ACHN (cell line): ENCODE data around the gene CLCA4.

Experiments used
- DNase-seq: peaks from one replicate; pipeline ENCODE4 v3.0.0-alpha.2; 2015
- in situ Hi-C: cut with HindIII; loops from 2 replicates; pipeline ENCODE4 v1.10.0; 2017; ENCODE audit warnings: low sequenced_read_pairs, low pct_ligation_motif_present, low pct_unique_long_range_greater_than_20kb

Gene CLCA4

GRCh38 chr1:86522240-86522639 is 24.6 kb upstream of the CLCA4 start:
- in situ Hi-C loops = no loop called here

DNA sequence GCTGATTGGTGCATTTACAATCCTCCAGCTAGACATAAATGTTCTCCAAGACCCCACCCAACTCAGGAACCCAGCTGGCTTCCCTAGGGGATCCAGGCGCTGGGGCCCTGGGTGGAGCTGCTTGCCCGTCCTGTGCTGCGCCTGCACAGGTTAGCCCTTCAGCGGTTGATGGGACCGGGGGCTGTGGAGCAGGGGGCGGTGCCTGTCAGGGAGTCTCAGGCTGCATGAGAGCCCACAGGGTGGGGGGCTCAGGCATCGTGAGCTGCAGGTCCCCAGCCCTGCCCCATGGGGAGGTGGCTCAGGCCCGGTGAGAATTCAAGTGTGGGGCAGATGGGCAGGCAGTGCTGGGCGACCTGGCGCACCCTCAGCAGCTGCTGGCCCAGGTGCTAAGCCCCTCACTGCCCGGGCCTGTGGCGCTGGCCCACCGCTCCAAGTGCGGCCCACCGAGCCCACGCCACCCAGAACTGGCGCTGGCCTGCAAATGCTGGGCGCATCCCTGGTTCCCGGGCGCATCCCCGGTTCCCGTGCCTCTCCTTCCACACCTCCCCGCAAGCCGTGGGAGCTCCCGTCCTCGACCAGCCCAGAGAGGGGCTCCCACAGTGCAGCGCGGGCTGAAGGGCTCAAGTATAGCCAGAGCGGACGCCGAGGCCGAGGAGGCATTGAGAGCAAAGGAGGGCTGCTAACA is 23.1 kb upstream of the CLCA4 start:
- in situ Hi-C loops = no loop called here

More at GRCh38 chr1:86522240-86522639, 24.6 kb upstream of the CLCA4 start:
- DNase-seq = no peak

GRCh38 chr1:86527306-86527705 is 19.6 kb upstream of the CLCA4 start:
- in situ Hi-C loops = no loop called here
- DNase-seq = no peak

More for the DNA sequence above, 23.1 kb upstream of the CLCA4 start:
- no peak for DNase-seq

DNA sequence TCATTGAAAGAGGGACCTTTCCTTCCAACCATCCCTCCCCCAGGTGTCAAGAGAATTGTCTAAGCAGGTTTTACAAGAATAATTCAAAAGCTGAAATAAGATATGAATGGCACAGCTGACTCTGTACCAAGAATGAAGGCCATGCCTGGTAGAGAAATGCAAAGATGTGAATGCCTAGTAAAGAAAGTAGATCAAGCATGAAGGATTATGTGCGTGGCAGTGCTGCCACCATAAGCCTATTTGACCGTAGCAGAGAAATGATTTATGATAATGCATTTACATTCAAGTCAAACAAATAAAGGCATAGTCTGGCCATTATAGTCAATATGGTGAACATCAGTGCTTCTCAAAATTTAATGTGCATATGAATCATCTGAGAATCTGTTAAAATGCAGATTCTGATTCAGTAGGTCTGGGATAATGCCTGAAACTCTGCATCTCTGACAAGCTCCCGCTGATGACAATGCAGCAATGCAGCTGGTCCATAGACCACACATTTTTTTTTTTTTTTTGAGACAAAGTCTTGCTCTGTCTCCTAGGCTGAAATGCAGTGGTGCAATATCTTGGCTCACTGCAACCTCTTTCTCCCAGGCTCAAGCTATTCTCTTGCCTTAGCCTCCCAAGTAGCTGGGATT is 16.6 kb upstream of the CLCA4 start:
- DNase-seq = no peak
- in situ Hi-C loops = no loop called here

GRCh38 chr1:86537928-86538695 is 8.8 kb upstream of the CLCA4 start:
- in situ Hi-C loops = no loop called here
- DNase-seq = no peak

GRCh38 chr1:86538775-86539174 is 8.1 kb upstream of the CLCA4 start:
- in situ Hi-C loops = no loop called here
- DNase-seq = no peak

DNA sequence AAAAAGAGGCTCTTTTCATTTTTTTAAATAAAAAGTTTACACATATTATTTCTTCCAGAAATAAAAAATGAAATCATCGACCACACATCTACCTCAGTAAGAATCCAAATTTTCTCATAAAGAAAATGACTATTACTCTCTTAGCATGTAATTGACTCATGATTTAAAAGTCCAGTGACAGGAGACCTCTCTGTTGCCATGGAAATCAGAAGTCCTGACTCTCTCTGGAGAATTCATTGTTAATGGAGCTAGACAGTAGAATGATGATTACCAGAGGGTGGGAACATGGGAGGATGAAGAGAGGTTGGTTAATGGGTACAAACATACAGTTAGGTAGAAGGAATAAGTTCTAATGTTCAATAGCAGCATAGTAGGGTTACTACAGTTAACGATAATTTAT is 5.0 kb upstream of the CLCA4 start:
- in situ Hi-C loops = no loop called here

DNA sequence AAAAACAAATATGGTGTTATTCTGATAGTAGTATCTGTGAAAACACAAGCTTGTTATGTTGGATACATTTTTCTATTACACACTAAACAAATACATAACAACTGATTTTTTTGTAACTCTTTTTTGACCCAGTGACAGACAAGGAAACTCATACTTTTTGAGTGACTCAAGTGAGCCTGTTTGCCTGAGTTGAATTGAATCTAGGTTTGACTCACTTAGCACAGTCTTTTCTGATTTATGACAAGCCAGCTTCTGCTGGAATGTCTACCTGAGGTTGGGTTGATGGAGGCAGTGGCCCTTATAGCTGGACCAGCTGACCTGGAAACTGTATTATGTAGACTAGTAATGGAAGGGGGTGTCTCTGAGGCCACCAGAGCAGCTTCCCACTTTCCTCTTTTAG is 4.2 kb upstream of the CLCA4 start:
- in situ Hi-C loops = no loop called here
- DNase-seq = no peak

More for the DNA sequence above, 5.0 kb upstream of the CLCA4 start:
- DNase-seq = no peak

GRCh38 chr1:86548839-86549238 is 2.0 kb downstream of the CLCA4 start:
- no peak for DNase-seq
- in situ Hi-C loops = no loop called here

DNA sequence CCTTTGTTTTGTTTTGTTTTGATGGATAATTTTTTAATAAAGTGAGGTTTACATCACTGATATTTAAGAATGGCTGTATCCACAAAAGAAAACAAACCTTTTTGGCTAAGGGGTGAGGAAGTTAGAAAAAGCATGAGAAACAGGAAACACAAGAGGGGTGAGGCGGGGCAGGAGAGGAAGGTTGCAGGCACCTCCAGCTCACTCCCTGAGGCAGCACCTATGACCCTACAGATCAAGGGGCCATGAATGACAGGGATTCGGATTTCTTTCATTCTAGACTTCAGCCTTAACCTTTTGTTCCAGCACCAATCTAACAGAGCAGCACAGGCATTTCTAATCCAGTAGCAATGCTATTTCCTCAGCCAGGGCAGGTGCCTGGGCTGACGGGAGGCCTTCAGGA is 4.4 kb downstream of the CLCA4 start:
- DNase-seq = no peak
- in situ Hi-C loops = no loop called here

DNA sequence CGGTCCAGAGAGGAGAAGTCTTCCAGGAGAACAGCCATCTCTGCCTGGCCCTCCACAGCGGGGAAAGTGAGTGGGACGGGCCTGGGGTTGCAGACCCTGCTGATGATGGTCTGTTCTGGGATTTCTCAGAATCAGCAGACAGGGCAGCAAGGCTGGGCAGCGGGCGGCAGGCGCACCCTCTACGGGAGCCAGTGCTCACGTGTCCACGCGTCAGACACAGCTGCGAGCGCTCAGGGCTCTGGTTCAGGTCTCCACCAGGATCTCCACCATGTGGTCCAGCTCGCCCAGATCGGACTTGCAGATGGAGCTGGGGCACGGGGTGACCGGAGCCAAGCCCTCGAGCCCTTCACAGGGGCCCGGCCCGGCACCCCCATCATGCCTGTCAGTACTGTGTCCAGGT is 5.5 kb downstream of the CLCA4 start:
- in situ Hi-C loops = no loop called here
- DNase-seq = no peak

- no peak for DNase-seq
- in situ Hi-C loops = no loop called here
These were observed 10.9 kb downstream of the CLCA4 start for GRCh38 chr1:86557739-86558138.

DNA sequence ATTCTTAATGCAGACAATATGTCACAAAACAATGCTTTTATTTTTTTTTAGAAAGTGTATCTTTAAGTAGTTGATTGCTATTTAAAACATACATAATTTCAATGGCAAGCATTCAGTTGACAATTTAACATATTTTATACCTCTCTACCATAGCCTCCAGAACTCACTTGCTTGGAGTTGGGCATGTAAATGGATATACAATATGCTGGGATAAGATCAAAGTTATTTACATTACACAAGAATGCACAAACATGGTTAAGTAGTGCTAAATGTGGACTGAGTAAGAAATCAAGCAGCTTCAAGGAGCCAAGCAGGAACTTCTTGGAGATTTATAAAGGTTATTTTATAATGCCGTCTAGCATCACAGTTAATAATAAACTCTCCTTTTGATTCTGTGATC is 17.0 kb downstream of the CLCA4 start:
- no peak for DNase-seq
- in situ Hi-C loops = no loop called here

DNA sequence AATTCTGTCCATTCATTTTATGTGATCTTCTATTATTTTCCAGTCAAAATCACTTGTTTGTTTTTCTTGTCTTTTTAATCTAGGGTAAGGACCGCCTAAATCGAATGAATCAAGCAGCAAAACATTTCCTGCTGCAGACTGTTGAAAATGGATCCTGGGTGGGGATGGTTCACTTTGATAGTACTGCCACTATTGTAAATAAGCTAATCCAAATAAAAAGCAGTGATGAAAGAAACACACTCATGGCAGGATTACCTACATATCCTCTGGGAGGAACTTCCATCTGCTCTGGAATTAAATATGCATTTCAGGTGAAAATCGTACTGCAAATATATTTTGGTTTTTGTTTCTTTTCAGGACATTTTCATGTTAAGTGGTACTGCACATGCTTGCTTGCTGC is 20.5 kb downstream of the CLCA4 start:
- in situ Hi-C loops = no loop called here
- DNase-seq = no peak

DNA sequence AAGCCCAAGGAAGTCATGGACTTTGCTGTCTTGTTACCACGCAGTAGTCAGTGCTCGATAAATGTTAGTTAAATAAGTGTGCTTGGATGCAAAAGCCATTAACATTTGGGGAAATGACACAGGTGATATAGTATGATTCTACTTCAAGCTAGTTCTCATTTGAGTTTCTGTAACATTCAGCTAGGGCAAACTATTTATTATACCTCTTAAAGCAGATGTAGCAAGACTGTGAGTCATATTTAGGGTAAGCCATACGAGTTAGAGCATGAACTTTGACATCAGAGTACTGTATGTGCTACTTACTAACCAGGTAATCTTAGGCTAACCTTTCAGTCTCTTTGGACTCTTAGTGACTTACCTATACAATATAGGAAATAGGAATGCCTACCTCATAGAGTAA is 21.0 kb downstream of the CLCA4 start:
- in situ Hi-C loops = no loop called here
- DNase-seq = no peak

GRCh38 chr1:86573763-86574484 is 27.0 kb downstream of the CLCA4 start:
- no peak for DNase-seq
- in situ Hi-C loops = no loop called here

- in situ Hi-C loops = no loop called here
- DNase-seq = no peak
These were observed 34.4 kb downstream of the CLCA4 start for GRCh38 chr1:86581231-86581630.

- in situ Hi-C loops = no loop called here
These were observed 35.3 kb downstream of the CLCA4 start for GRCh38 chr1:86582161-86582560.

GRCh38 chr1:86583032-86583431 is 36.2 kb downstream of the CLCA4 start:
- in situ Hi-C loops = no loop called here
- DNase-seq = no peak

More at GRCh38 chr1:86582161-86582560, 35.3 kb downstream of the CLCA4 start:
- no peak for DNase-seq
